Liver (tissue), 9 donors: ENCODE data around the gene ASAP2. TPM values are rescaled to one million over a fixed set of nuclear protein-coding genes. Genes with fewer than 3 reads are reported as not detected.

Experiments
- DNase-seq: peaks from one replicate; pipeline ENCODE4 v3.0.0-alpha.2; 2017; ENCODE audit warnings: low spot score
- H3K27ac ChIP-seq, 2 donors: one replicate each; pipeline ENCODE4 v1.7.0; 2013; ENCODE audit warnings: inconsistent platforms in 2 of 2, low read length in 2 of 2, control low read depth in 1 of 2, low read depth in 1 of 2, mild to moderate bottlenecking in 1 of 2
- H3K27me3 ChIP-seq, 4 donors: one replicate each; pipeline versions ENCODE4 v1.6.1 to v1.7.0; 2013; ENCODE audit warnings: low read length in 3 of 4, inconsistent platforms in 1 of 4, mild to moderate bottlenecking in 1 of 4, moderate library complexity in 1 of 4; ENCODE audit not compliant: control insufficient read depth in 4 of 4, insufficient read depth in 4 of 4
- H3K36me3 ChIP-seq, 4 donors: one replicate each; pipeline versions ENCODE4 v1.6.1 to v1.7.0; 2013; ENCODE audit warnings: low read length in 3 of 4, mild to moderate bottlenecking in 3 of 4, low read depth in 1 of 4, moderate library complexity in 1 of 4; ENCODE audit not compliant: control insufficient read depth in 4 of 4, insufficient read depth in 3 of 4
- H3K4me1 ChIP-seq, 4 donors: one replicate each; pipeline versions ENCODE4 v1.6.1 to v1.7.0; 2013; ENCODE audit warnings: low read length in 3 of 4, mild to moderate bottlenecking in 3 of 4, moderate library complexity in 1 of 4; ENCODE audit not compliant: control insufficient read depth in 4 of 4, insufficient read depth in 4 of 4
- H3K4me3 ChIP-seq, 3 donors: one replicate each; pipeline versions ENCODE4 v1.6.1 to v1.7.0; 2013; ENCODE audit warnings: low read length in 3 of 3, control low read depth in 1 of 3, low read depth in 1 of 3, mild to moderate bottlenecking in 1 of 3
- H3K9ac ChIP-seq, 2 donors: one replicate each; pipeline ENCODE4 v1.7.0; 2013; ENCODE audit warnings: low read length in 2 of 2, mild to moderate bottlenecking in 2 of 2, moderate library complexity in 2 of 2, control low read depth in 1 of 2, low read depth in 1 of 2
- H3K9me3 ChIP-seq, 4 donors: one replicate each; pipeline versions ENCODE4 v1.6.1 to v1.7.0; 2013; ENCODE audit warnings: low read length in 3 of 4; ENCODE audit not compliant: control insufficient read depth in 4 of 4
- ATF3 ChIP-seq: IDR thresholded peaks from 2 replicates; pipeline ENCODE4 v1.6.1; 2016; ENCODE audit warnings: antibody characterized with exemption
- EGR1 ChIP-seq, 2 donors: IDR thresholded peaks; 2 replicates each; pipeline ENCODE4 v1.6.1; 2016 to 2018; ENCODE audit warnings: antibody characterized with exemption in 2 of 2, low read depth in 2 of 2
- GABPA ChIP-seq, 2 donors: IDR thresholded peaks in 1 of 2; conservative IDR thresholded peaks in 1 of 2; 2 replicates each; pipeline ENCODE4 v1.6.1; 2016; ENCODE audit warnings: antibody characterized with exemption in 2 of 2, mild to moderate bottlenecking in 1 of 2, moderate library complexity in 1 of 2
- HNF4A ChIP-seq, 2 donors: conservative IDR thresholded peaks; 2 replicates each; pipeline ENCODE4 v1.6.1; 2016; ENCODE audit warnings: antibody characterized with exemption in 2 of 2, mild to moderate bottlenecking in 2 of 2
- JUND ChIP-seq, 2 donors: IDR thresholded peaks; 2 replicates each; pipeline ENCODE4 v1.6.1; 2016; ENCODE audit warnings: antibody characterized with exemption in 2 of 2
- MAX ChIP-seq: IDR thresholded peaks from 2 replicates; pipeline ENCODE4 v1.6.1; 2016; ENCODE audit warnings: antibody characterized with exemption
- NR2F2 ChIP-seq: IDR thresholded peaks from 2 replicates; pipeline ENCODE4 v1.6.1; 2016; ENCODE audit warnings: antibody characterized with exemption
- RAD21 ChIP-seq, 2 donors: IDR thresholded peaks; 2 replicates each; pipeline ENCODE4 v1.6.1; 2016; ENCODE audit warnings: antibody characterized with exemption in 2 of 2, mild to moderate bottlenecking in 2 of 2
- REST ChIP-seq: IDR thresholded peaks from 2 replicates; pipeline ENCODE4 v1.6.1; 2016; ENCODE audit warnings: antibody characterized with exemption, mild to moderate bottlenecking
- RXRA ChIP-seq, 2 donors: IDR thresholded peaks; 2 replicates each; pipeline ENCODE4 v1.6.1; 2017 to 2018; ENCODE audit warnings: antibody characterized with exemption in 2 of 2, mild to moderate bottlenecking in 1 of 2
- SP1 ChIP-seq: IDR thresholded peaks from 2 replicates; pipeline ENCODE4 v1.6.1; 2018; ENCODE audit warnings: antibody characterized with exemption, mild to moderate bottlenecking
- TAF1 ChIP-seq: conservative IDR thresholded peaks from 2 replicates; pipeline ENCODE4 v1.6.1; 2016; ENCODE audit warnings: antibody characterized with exemption, mild to moderate bottlenecking
- YY1 ChIP-seq: IDR thresholded peaks from 2 replicates; pipeline ENCODE4 v1.6.1; 2016; ENCODE audit warnings: antibody characterized with exemption, mild to moderate bottlenecking
- WGBS: extraction: QIAGEN DNeasy Blood & Tissue Kit; methylation state at CpG from one replicate; pipeline ENCODE4 v1.1.7; 2013; 5-methylcytosine and 5-hydroxymethylcytosine counted together
- polyA plus RNA-seq, 2 donors: library from polyadenylated mRNA; stranded (reverse) in 1 of 2; unstranded in 1 of 2; fragments of 200-250 nt in 1 of 2; fragments of >200 nt in 1 of 2; fragmentation: Nextera tagmentation in 1 of 2; extraction: Ambion mirVana in 1 of 2; gene quantifications; one replicate each; pipeline versions ENCODE4 v1.2.1 to v1.2.3, GENCODE V29; 2013 to 2015
- total RNA-seq, 2 donors: library from RNA; depleted of rRNA; stranded (reverse); fragments of >200 nt; gene quantifications; one replicate each; pipeline ENCODE4 v1.2.3, GENCODE V29; 2014
- TF ChIP-seq, protein P1 (sequence below): IDR thresholded peaks from 2 replicates; pipeline ENCODE4 v1.6.1; 2016; ENCODE audit warnings: antibody characterized with exemption
- donor health status: healthy.
- donor health status: healthy.
- donor health status: healthy.
- donor health status: healthy.
- donor health status: healthy.

The ASAP2 gene
- total and polyA plus RNA-seq, 4 donors: 0.36 to 5.9 (median 2.6) TPM

- DNase-seq: no peak
- Histone ChIP-seq H3K9ac (no peak overlapping the region), H3K9me3 (no peaks in the 10 kb centered on the region), H3K27me3 (no peaks in the 10 kb centered on the region), H3K36me3 (no peaks in the 10 kb centered on the region), H3K27ac (no peak overlapping the region), H3K4me3 (no peak overlapping the region), H3K4me1 (peaks cover 0 to 15% (median 11%) of the 10 kb centered on the region in 4 donors)
- 96% methylated on average over 12 of the region's 12 CpGs for WGBS
- no peak for TF ChIP-seq HNF4A (conservative IDR thresholded peaks at IDR 0.05)
- TF ChIP-seq TAF1: no peak
- no peak for TF ChIP-seq JUND (IDR thresholded peaks at IDR 0.05)
- TF ChIP-seq ATF3: no peak
- TF ChIP-seq EGR1 (IDR thresholded peaks at IDR 0.05; ENCODE audit: low read depth in 2 of 2): no peak
- TF ChIP-seq, protein P1, sequence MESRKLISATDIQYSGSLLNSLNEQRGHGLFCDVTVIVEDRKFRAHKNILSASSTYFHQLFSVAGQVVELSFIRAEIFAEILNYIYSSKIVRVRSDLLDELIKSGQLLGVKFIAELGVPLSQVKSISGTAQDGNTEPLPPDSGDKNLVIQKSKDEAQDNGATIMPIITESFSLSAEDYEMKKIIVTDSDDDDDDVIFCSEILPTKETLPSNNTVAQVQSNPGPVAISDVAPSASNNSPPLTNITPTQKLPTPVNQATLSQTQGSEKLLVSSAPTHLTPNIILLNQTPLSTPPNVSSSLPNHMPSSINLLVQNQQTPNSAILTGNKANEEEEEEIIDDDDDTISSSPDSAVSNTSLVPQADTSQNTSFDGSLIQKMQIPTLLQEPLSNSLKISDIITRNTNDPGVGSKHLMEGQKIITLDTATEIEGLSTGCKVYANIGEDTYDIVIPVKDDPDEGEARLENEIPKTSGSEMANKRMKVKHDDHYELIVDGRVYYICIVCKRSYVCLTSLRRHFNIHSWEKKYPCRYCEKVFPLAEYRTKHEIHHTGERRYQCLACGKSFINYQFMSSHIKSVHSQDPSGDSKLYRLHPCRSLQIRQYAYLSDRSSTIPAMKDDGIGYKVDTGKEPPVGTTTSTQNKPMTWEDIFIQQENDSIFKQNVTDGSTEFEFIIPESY: no peak
- TF ChIP-seq NR2F2: no peak
Observed at GRCh38 chr2:9341337-9341887, 134.8 kb downstream of the ASAP2 start.

GRCh38 chr2:9342659-9343058, 136.0 kb downstream of the ASAP2 start:
- TF ChIP-seq EGR1 (IDR thresholded peaks at IDR 0.05; ENCODE audit: low read depth in 2 of 2): no peak
- TF ChIP-seq SP1: no peak
- TF ChIP-seq MAX: no peak
- TF ChIP-seq HNF4A (conservative IDR thresholded peaks at IDR 0.05): no peak
- no peak for TF ChIP-seq RXRA (IDR thresholded peaks at IDR 0.05)
- TF ChIP-seq REST: no peak
- no peak for TF ChIP-seq RAD21 (IDR thresholded peaks at IDR 0.05)
- Histone ChIP-seq H3K4me3 (no peak overlapping the region), H3K4me1 (peaks cover 0 to 5% (median 3%) of the 10 kb centered on the region in 4 donors), H3K9me3 (no peaks in the 10 kb centered on the region), H3K27me3 (no peaks in the 10 kb centered on the region), H3K27ac (no peak overlapping the region), H3K9ac (no peak overlapping the region), H3K36me3 (no peaks in the 10 kb centered on the region)
- DNase-seq: no peak
- WGBS: 93% methylated on average over 8 of the region's 8 CpGs

GRCh38 chr2:9343524-9343923, 136.9 kb downstream of the ASAP2 start:
- H3K4me1 ChIP-seq: peaks cover 0 to 5% (median 2%) of the 10 kb centered on the region in 4 donors
- no peak for DNase-seq
- no peak overlapping the region for H3K9ac ChIP-seq

More at GRCh38 chr2:9343524-9343923, 136.9 kb downstream of the ASAP2 start:
- no peaks in the 10 kb centered on the region for H3K9me3 ChIP-seq
- TF ChIP-seq MAX: no peak
- TF ChIP-seq HNF4A (conservative IDR thresholded peaks at IDR 0.05): no peak
- no peak for TF ChIP-seq ATF3
- TF ChIP-seq YY1: no peak
- no peak for TF ChIP-seq JUND (IDR thresholded peaks at IDR 0.05)
- TF ChIP-seq GABPA (IDR thresholded peaks at IDR 0.05 in 1 of 2, conservative IDR thresholded peaks at IDR 0.05 in 1 of 2): no peak
- H3K36me3 ChIP-seq: no peaks in the 10 kb centered on the region
- H3K4me3 ChIP-seq: no peak overlapping the region
- 96% methylated on average over 7 of the region's 7 CpGs for WGBS
- H3K27ac ChIP-seq: no peak overlapping the region
- H3K27me3 ChIP-seq: no peaks in the 10 kb centered on the region
